Measurements from ENCODE around the gene SOHLH1.

SOHLH1 gene
- 0 to 0.24 reads per million in 2 experiments for total RNA-seq

GRCh38 chr9:135699440-135699839 is at the start of gene SOHLH1:
SOHLH1 (minus strand) TSS chr9:135699481; CDS start chr9:135699467, 14 bp downstream.
- no peak for DNase-seq (ENCODE audit: low read depth)

GRCh38 chr9:135748676-135749075 is 49.4 kb upstream of the SOHLH1 start:
- no peak for DNase-seq (ENCODE audit: low read depth)

GRCh38 chr9:135747311-135747710 is 48.0 kb upstream of the SOHLH1 start:
- DNase-seq (ENCODE audit: low read depth), result no peak

GRCh38 chr9:135746565-135746964 is 47.3 kb upstream of the SOHLH1 start:
- DNase-seq (ENCODE audit: low read depth), result no peak

GRCh38 chr9:135745686-135746324 is 46.5 kb upstream of the SOHLH1 start:
- no peak for DNase-seq (ENCODE audit: low read depth)

- no peak for DNase-seq (ENCODE audit: low read depth)
These were observed 45.9 kb upstream of the SOHLH1 start for GRCh38 chr9:135745189-135745588.

GRCh38 chr9:135744333-135745070 is 45.2 kb upstream of the SOHLH1 start:
- no peak for DNase-seq (ENCODE audit: low read depth)

GRCh38 chr9:135743546-135744332 is 44.5 kb upstream of the SOHLH1 start:
- no peak for DNase-seq (ENCODE audit: low read depth)

- no peak for DNase-seq (ENCODE audit: low read depth)
These were observed 43.7 kb upstream of the SOHLH1 start for GRCh38 chr9:135743021-135743420.

GRCh38 chr9:135741276-135742219 is 42.3 kb upstream of the SOHLH1 start:
- DNase-seq (ENCODE audit: low read depth), result no peak

GRCh38 chr9:135739271-135740220 is 40.3 kb upstream of the SOHLH1 start:
- no peak for DNase-seq (ENCODE audit: low read depth)

- no peak for DNase-seq (ENCODE audit: low read depth)
These were observed 38.7 kb upstream of the SOHLH1 start for GRCh38 chr9:135737840-135738521.

- no peak for DNase-seq (ENCODE audit: low read depth)
These were observed 37.9 kb upstream of the SOHLH1 start for GRCh38 chr9:135736979-135737839.

GRCh38 chr9:135736272-135736978 is 37.1 kb upstream of the SOHLH1 start:
- DNase-seq (ENCODE audit: low read depth), result no peak

- no peak for DNase-seq (ENCODE audit: low read depth)
These were observed 35.4 kb upstream of the SOHLH1 start for GRCh38 chr9:135734616-135735144.

- no peak for DNase-seq (ENCODE audit: low read depth)
These were observed 33.4 kb upstream of the SOHLH1 start for GRCh38 chr9:135732569-135733257.

GRCh38 chr9:135731454-135731853 is 32.2 kb upstream of the SOHLH1 start:
- DNase-seq (ENCODE audit: low read depth), result no peak

Measured in T follicular helper cell (primary cell).